ENCODE measurements around the gene SPAG9.

DNA sequence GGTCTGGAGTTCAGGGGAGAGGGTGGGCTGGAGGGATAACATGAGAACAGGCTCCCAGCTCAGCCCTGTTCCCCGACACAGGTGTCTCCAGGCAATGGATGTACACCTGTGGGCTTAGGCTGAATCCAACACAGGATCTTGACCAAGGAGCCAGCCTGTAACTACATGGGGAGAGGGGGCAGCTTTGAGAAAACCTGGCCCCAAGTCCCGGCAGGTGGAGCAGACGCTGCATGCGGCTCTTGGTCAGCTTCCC, 181.2 kb downstream of the SPAG9 start:
- TF ChIP-seq POLR2A (IDR thresholded peaks at IDR 0.05), result no peak
- TF ChIP-seq, protein P1, sequence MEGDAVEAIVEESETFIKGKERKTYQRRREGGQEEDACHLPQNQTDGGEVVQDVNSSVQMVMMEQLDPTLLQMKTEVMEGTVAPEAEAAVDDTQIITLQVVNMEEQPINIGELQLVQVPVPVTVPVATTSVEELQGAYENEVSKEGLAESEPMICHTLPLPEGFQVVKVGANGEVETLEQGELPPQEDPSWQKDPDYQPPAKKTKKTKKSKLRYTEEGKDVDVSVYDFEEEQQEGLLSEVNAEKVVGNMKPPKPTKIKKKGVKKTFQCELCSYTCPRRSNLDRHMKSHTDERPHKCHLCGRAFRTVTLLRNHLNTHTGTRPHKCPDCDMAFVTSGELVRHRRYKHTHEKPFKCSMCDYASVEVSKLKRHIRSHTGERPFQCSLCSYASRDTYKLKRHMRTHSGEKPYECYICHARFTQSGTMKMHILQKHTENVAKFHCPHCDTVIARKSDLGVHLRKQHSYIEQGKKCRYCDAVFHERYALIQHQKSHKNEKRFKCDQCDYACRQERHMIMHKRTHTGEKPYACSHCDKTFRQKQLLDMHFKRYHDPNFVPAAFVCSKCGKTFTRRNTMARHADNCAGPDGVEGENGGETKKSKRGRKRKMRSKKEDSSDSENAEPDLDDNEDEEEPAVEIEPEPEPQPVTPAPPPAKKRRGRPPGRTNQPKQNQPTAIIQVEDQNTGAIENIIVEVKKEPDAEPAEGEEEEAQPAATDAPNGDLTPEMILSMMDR (IDR thresholded peaks at IDR 0.05), result no peak
